Loucy (cell line): ENCODE measurements around the gene MRPS23.

Experiments used
- H2AFZ ChIP-seq: fragments of 200-600 bp; sonication (generic); 2 replicates; pipeline ENCODE4 v1.6.0; 2016; ENCODE audit warnings: antibody characterized with exemption, mild to moderate bottlenecking, low read length, moderate library complexity
- H3F3A ChIP-seq: fragments of 200-600 bp; 2 replicates; pipeline ENCODE4 v1.6.0; 2016; ENCODE audit warnings: antibody characterized with exemption, low read depth, mild to moderate bottlenecking
- H3K27me3 ChIP-seq: fragments of 200-600 bp; sonication (generic); 2 replicates; pipeline ENCODE4 v1.6.1; 2014; ENCODE audit warnings: low read length, mild to moderate bottlenecking; ENCODE audit not compliant: insufficient read depth, poor library complexity, severe bottlenecking
- H3K36me3 ChIP-seq: fragments of 200-600 bp; sonication (generic); 2 replicates; pipeline ENCODE4 v1.6.1; 2016; ENCODE audit warnings: low read length; ENCODE audit not compliant: insufficient read depth
- H3K4me1 ChIP-seq: fragments of 200-600 bp; sonication (generic); 2 replicates; pipeline ENCODE4 v1.5.1; 2014; ENCODE audit warnings: low read length, mild to moderate bottlenecking; ENCODE audit not compliant: insufficient read depth, poor library complexity, severe bottlenecking
- H3K4me2 ChIP-seq: fragments of 200-600 bp; sonication (generic); 2 replicates; pipeline ENCODE4 v1.6.0; 2014; ENCODE audit warnings: antibody characterized with exemption, low read length, low read depth, mild to moderate bottlenecking; ENCODE audit not compliant: poor library complexity, severe bottlenecking
- H3K4me3 ChIP-seq: fragments of 200-600 bp; sonication (generic); 2 replicates; pipeline ENCODE4 v1.5.1; 2014; ENCODE audit warnings: low read length, mild to moderate bottlenecking, mixed read lengths; ENCODE audit not compliant: poor library complexity, severe bottlenecking
- H3K79me2 ChIP-seq: fragments of 200-600 bp; sonication (generic); 2 replicates; pipeline ENCODE4 v1.6.1; 2014; ENCODE audit warnings: low read length; ENCODE audit not compliant: insufficient read depth
- H3K9ac ChIP-seq: fragments of 200-600 bp; sonication (generic); 2 replicates; pipeline ENCODE4 v1.6.0; 2014; ENCODE audit warnings: mild to moderate bottlenecking, low read depth, low read length, moderate library complexity; ENCODE audit not compliant: poor library complexity, severe bottlenecking
- H3K9me2 ChIP-seq: fragments of 200-600 bp; sonication (generic); replicated peaks from 2 replicates; pipeline ENCODE4 v1.6.1; 2016; ENCODE audit warnings: low read depth, low read length, mixed read lengths
- H3K9me3 ChIP-seq: fragments of 200-600 bp; sonication (generic); 2 replicates; pipeline ENCODE4 v1.6.1; 2014; ENCODE audit warnings: mild to moderate bottlenecking, antibody characterized with exemption, low read length, low read depth; ENCODE audit not compliant: insufficient read depth
- H4K20me1 ChIP-seq: fragments of 200-600 bp; sonication (generic); 2 replicates; pipeline ENCODE4 v1.6.0; 2014; ENCODE audit warnings: antibody characterized with exemption, low read length, mild to moderate bottlenecking; ENCODE audit not compliant: insufficient read depth, poor library complexity, severe bottlenecking
- EZH2phosphoT487 ChIP-seq: fragments of 200-600 bp; IDR thresholded peaks from 2 replicates; pipeline ENCODE4 v1.6.1; 2018; ENCODE audit warnings: antibody characterized with exemption, mild to moderate bottlenecking, moderate library complexity, borderline replicate concordance
- TF ChIP-seq, protein P1 (sequence below): fragments of 200-600 bp; sonication (generic); conservative IDR thresholded peaks from 2 replicates; pipeline ENCODE4 v1.5.1; 2014; ENCODE audit warnings: mild to moderate bottlenecking, antibody characterized with exemption, low read length

The MRPS23 gene

GRCh38 chr17:57881143-57881542, 31.3 kb upstream of the MRPS23 start:
- Histone ChIP-seq H3F3A (0 out of 2 replicates have a peak, but pooled peaks cover 4% of the 10 kb centered on the region), H2AFZ (no peak overlapping the region), H4K20me1 (no peaks in the 10 kb centered on the region), H3K4me2 (no peak overlapping the region), H3K4me3 (no peak overlapping the region), H3K9me2 (no peaks in the 10 kb centered on the region), H3K9ac (no peak overlapping the region), H3K79me2 (no peaks in the 10 kb centered on the region), H3K36me3 (no peaks in the 10 kb centered on the region), H3K4me1 (peaks cover 24% of the 10 kb centered on the region), H3K27me3 (no peaks in the 10 kb centered on the region), H3K9me3 (no peaks in the 10 kb centered on the region)
- TF ChIP-seq, protein P1, sequence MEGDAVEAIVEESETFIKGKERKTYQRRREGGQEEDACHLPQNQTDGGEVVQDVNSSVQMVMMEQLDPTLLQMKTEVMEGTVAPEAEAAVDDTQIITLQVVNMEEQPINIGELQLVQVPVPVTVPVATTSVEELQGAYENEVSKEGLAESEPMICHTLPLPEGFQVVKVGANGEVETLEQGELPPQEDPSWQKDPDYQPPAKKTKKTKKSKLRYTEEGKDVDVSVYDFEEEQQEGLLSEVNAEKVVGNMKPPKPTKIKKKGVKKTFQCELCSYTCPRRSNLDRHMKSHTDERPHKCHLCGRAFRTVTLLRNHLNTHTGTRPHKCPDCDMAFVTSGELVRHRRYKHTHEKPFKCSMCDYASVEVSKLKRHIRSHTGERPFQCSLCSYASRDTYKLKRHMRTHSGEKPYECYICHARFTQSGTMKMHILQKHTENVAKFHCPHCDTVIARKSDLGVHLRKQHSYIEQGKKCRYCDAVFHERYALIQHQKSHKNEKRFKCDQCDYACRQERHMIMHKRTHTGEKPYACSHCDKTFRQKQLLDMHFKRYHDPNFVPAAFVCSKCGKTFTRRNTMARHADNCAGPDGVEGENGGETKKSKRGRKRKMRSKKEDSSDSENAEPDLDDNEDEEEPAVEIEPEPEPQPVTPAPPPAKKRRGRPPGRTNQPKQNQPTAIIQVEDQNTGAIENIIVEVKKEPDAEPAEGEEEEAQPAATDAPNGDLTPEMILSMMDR, result no peak
- no peak for TF ChIP-seq EZH2phosphoT487

DNA sequence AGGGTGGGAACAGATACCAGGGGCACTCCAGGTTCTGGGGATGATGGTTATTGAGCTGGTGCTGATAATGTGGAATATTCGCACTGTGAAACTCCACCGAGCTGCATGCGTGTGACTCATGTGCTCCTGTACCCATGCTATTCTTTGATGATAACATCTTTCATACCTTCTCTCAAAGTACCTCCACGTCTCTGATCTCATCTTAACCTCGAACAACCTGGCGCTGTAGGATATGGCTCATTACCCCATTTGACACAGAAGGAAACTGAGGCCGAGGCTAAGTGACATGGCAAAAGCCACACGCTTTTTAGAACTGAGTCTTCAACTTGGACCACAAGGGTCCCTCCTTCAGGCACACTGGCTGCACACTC, 30.2 kb upstream of the MRPS23 start:
- Histone ChIP-seq H4K20me1 (no peaks in the 10 kb centered on the region), H3K4me2 (no peak overlapping the region), H3K36me3 (no peaks in the 10 kb centered on the region), H3K4me3 (no peak overlapping the region), H3K27me3 (no peaks in the 10 kb centered on the region), H3K9ac (no peak overlapping the region), H3K4me1 (peaks cover 35% of the 10 kb centered on the region), H3K9me2 (no peaks in the 10 kb centered on the region), H3K79me2 (no peaks in the 10 kb centered on the region), H3K9me3 (no peaks in the 10 kb centered on the region), H2AFZ (no peak overlapping the region), H3F3A (0 out of 2 replicates have a peak, but pooled peaks cover 4% of the 10 kb centered on the region)
- TF ChIP-seq, protein P1, result no peak
- no peak for TF ChIP-seq EZH2phosphoT487

GRCh38 chr17:57879437-57880085, 29.7 kb upstream of the MRPS23 start:
- peaks cover 38% of the 10 kb centered on the region for H3K4me1 ChIP-seq
- TF ChIP-seq, protein P1, result no peak
- TF ChIP-seq EZH2phosphoT487, result no peak
- H3K27me3 ChIP-seq, result no peaks in the 10 kb centered on the region
- H3K4me3 ChIP-seq, result no peak overlapping the region
- no peak overlapping the region for H2AFZ ChIP-seq
- no peaks in the 10 kb centered on the region for H3K36me3 ChIP-seq
- no peak overlapping the region for H3K9ac ChIP-seq
- no peaks in the 10 kb centered on the region for H3K9me2 ChIP-seq
- H4K20me1 ChIP-seq, result no peaks in the 10 kb centered on the region
- no peak overlapping the region for H3K4me2 ChIP-seq
- no peaks in the 10 kb centered on the region for H3K9me3 ChIP-seq
- 0 out of 2 replicates have a peak, but pooled peaks cover 4% of the 10 kb centered on the region for H3F3A ChIP-seq
- no peaks in the 10 kb centered on the region for H3K79me2 ChIP-seq
